Colon (tissue), 2 donors: Measurements from ENCODE around the gene HSF5.
"Not testable (repeated sequence)": the region's sequence is repeated elsewhere in the genome, so short reads cannot be mapped to it uniquely, and the experiment has no call there.

ENCODE experiments used
- FAIRE-seq: peaks from 2 replicates; lab custom pipeline; 2012; peaks lifted over from hg19 to GRCh38; lab: Jason Lieb, UNC
- donor health status: control.
- donor health status: control.

HSF5 gene

DNA sequence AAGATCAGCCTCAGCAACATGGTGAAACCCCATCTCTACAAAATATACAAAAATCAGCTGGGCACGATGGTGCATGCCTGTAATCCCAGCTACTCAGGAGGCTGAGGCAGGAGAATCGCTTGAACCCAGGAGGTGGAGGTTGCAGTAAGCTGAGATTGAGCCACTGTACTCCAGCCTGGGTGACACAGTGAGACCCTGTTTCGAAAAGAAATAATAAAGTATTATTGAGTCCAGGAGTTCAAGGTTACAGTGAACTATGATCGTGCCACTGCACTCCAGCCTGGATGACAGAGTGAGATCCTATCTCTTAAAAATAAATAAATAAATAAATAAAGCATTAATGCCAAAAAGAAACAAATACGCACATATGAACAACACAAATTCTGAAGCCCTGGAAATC lies 6.4 kb downstream of the HSF5 start:
- FAIRE-seq: not testable (repeated sequence)

DNA sequence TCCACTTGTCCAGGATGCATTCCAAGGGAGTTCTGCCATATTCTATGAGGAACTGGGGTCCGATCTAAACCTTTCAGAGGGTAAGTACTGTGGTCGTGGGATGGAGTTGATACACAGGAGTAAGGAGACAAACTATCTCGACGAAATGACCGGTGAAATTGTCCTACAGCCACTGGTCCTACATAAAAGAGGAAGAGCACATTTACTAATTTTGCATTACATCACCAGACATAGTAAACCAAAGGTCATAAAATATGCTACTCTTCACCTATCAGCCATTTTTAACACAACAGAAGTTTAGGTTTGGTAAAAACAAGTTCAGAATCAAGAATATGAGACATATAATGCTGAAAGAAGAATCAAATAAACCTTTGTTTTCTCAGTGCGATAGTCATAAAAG lies 8.1 kb downstream of the HSF5 start:
- no peak for FAIRE-seq

GRCh38 chr17:58476812-58477211 lies 11.4 kb downstream of the HSF5 start:
- no peak for FAIRE-seq

DNA sequence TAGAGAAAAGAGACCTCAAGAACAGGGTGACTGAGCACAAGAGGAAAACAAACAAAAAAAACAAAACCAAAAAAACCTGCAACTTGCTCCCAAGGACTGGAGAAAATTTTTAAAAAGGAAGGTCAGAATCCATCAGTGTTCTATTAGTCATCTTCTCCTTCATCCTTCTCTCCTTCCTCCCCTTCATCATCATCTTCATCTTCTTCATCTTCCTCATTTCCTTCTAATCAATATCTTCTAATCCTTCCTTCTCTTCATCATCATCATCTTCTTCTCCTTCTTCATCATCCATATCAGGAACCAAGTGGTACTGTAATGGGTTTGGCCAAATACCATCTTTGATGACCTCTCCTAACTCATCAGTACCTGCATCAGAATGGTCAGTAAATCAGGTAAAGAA lies 12.2 kb downstream of the HSF5 start:
- FAIRE-seq: no peak

DNA sequence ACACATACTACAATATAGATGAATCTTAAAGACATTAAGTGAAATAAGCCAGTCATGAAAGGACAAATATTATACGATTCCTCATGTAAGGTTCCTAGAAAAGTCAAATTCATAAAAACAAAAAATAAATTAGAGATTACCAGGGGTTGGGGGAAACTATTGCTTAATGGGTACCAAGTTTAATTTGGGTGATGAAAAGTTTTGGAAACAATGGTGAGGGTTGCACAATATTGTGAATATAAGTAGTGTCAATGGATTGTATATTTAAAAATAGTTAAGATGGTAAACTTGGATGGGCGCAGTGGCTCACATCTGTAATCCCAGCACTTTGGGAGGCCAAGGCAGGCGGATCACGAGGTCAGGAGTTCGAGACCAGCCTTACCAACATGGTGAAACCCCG lies 17.9 kb downstream of the HSF5 start:
- no peak for FAIRE-seq

DNA sequence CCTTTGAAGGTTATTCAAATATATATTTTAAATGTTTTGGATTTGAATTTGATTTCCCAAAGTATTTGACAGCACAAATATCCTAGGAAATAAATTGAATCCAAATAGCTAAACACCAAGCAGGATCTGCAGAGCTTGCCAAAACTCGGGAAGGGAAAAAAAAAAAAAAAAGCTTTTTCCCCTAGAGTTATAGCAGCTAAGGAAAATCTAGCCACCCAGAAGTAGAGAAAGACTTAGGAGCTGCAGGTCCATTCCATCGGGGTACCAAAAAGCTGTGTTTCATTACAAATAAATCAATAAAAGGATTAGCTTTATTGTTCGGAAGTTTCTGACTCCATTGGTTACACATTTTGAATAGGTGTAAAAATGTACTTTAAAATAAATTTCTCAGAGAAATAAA lies 19.3 kb downstream of the HSF5 start:
- no peak for FAIRE-seq

GRCh38 chr17:58455491-58455890 lies 32.7 kb downstream of the HSF5 start:
- peak; percentile 21 for FAIRE-seq

DNA sequence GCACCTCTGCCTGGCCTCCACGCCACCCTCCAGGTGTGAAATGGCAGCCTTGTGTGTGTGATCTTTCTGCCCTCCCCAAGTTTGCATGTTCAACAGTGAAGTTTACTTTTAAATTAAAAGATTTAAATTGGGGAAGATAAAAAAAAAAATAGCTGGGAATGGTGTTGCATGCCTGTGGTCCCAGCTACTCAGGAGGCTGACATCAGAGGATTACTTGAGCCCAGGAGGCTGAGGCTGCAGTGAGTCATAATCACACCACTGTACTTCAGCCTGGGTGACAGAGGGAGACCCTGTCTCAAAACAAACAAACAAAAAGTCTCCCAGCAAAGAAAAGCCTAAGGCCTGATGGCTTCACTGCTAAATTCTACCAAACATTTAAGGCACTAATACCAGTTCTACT lies 35.5 kb downstream of the HSF5 start:
- FAIRE-seq: no peak

- no peak for FAIRE-seq
Measured at GRCh38 chr17:58447039-58447975, 40.9 kb downstream of the HSF5 start.

DNA sequence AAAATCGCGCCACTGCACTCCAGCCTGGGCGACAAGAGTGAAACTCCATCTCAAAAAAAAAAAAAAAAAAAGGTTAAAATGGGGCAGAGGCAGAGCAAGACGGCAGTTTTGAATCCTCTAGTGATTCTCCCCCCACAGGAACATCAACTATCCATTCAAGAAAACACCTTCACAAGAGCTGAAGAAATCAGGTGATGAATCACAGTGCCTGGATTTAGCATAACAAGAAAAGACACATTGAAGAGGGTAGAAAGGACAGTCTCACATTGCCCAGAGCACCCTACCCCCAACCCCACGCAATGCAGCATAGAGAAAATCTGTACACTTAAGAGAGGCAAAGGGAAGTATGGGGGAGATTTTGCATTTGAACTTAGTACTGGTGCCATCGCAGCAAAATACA lies 42.1 kb downstream of the HSF5 start:
- no peak for FAIRE-seq

- FAIRE-seq: no peak
Measured at GRCh38 chr17:58436805-58437239, 51.4 kb downstream of the HSF5 start.

DNA sequence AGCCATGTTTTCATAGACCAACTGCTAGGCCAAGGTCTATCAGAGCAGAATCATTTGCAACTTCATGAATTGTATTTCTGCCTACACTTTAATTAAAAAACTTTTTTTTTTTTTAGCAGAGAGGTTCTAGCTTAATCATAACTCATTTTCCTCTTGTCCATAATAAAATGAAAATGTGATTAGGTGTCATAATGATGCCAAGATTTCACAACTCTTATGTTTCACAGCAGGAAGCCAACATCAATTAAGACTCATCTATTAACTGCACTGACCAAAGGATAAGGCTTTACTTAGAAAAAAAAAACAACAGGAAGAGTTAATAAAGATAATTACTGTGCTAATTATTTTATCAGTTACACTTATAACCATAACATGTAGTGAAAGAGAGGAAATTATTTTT lies 52.0 kb downstream of the HSF5 start:
- no peak for FAIRE-seq

DNA sequence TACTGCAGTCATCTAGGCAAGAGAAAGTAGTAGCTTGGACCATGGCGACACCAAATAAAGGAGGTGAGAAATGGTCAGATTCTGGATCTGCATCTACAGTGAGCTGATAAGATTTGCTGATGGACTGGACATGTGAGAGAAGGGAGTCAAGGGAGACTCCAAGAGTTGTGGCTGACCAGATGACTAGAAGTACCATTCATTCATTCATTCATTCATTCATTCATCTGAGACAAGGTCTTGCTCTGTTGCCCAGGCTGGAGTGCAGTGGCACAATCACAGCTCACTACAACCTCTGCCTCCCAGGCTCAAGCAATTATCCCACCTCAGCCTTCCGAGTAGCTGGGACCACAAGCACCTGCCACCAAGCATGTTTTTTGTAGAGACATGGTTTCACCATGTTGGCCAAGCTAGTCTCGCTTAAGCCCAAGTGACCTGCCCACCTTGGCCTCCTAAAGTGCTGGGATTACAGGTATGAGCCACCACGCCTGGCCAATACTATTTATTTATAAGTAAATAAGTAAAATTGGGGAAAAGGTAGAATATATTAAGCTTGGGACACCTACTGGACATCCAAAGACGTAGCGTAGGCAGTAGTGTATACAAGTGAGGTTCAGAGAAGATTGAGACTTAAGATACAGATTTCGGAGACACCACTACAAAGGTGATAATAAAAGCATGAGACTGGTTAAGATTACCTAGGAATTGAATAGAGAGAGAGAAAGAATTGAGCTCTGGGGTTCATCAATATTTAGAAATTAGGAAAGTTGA lies 55.2 kb downstream of the HSF5 start:
- no peak for FAIRE-seq

GRCh38 chr17:58427807-58428206 lies 60.4 kb downstream of the HSF5 start:
- FAIRE-seq: no peak

GRCh38 chr17:58421711-58422110 lies 66.5 kb downstream of the HSF5 start:
- no peak for FAIRE-seq

GRCh38 chr17:58420827-58421226 lies 67.4 kb downstream of the HSF5 start:
- FAIRE-seq: no peak

GRCh38 chr17:58417300-58418092 lies 70.7 kb downstream of the HSF5 start, which contains the start of gene RNF43:
RNF43 (minus strand) TSS chr17:58417534; CDS start chr17:58415577, 1,957 bp downstream.
- FAIRE-seq: peak; percentile 90

- no peak for FAIRE-seq
Measured at GRCh38 chr17:58416937-58417299, 71.3 kb downstream of the HSF5 start.

- FAIRE-seq: no peak
Measured at GRCh38 chr17:58416396-58416795, 71.8 kb downstream of the HSF5 start.

- FAIRE-seq: no peak
Measured at GRCh38 chr17:58415371-58416055, 72.7 kb downstream of the HSF5 start.

DNA sequence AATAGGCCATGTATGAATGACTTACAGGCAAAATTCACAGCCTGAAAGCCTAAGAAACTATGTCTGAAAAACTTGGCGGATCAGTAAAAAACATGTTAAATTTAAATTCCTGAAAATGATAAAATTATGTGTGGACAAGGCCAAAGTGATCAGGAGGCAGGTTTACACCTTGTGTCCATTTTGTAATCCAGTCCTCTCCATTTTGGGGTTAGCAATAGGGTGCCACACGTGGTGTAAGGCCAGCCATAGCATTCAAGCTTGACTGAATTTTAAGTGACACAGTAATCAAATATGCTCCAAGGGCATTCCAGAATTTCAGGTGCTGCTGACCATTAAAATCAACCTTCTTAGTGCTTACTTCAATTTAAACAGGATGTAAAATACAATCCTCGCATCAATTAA lies 73.6 kb downstream of the HSF5 start:
- no peak for FAIRE-seq

DNA sequence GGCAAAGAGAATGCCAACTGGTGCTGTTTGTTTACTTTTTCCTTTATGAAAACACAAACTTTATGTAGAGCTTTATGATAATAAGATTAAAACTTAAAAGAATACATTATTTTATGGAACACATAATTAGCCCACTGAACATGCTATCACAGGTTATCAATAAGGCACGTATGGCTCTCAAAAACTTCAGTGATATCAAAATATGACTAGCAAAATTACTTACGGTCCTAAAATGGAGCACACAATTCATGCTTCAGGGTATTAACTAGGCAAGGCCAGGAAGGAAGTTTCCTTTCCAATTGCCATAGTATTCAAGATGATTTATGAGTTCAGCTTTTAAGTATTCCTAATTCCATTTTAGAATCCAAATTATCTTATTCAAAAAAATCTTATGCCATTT lies 74.5 kb downstream of the HSF5 start:
- FAIRE-seq: no peak
